Measurements from ENCODE around the gene NOPCHAP1.

DNA sequence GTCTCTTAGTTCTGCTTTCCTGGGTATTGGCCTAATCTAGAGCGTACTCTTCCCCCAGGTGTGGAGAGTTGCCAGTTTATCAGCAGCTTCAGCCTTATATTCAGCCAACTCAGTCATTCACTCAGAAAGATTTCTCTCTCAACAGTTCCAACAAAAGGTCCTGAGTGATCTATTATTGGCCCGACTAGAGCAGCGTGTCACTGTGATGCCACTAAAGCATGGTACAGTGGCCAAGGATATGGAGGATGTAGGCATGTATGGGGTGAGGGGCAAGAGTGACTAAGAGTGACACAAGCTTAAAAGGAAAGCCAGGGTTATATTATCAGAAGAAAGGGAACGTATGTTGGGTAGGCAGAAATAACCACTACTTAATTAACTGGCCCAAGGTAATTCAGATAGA, 4.8 kb downstream of the NOPCHAP1 start:
- TF ChIP-seq GATA2 (IDR thresholded peaks at IDR 0.05; ENCODE audit: low read depth, low read length) = no peak
- TF ChIP-seq GATA3 (IDR thresholded peaks at IDR 0.05; ENCODE audit: low read depth, low read length) = no peak
